ENCODE results near the gene KLRF1.

DNA sequence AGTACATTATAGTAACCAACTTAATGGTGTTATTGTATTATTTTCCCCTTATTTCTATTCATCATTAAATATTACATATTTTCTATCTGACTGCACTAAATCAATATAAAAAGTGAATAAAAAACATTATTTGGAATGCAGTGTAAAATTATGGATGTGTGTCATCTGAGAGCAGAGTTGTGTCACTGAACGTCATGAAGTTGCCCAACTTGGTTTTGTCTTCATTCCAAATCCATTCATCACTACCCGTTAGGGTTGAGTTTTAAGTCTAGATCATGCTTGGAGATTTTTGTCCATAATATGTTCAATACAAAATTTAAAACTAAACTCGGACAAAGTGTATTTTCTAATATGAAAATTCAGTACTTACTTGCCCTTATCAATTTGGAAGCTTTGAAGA lies 16.1 kb downstream of the KLRF1 start:
- TF ChIP-seq POLR2A (IDR thresholded peaks at IDR 0.05): no peak
- TF ChIP-seq, protein P1, sequence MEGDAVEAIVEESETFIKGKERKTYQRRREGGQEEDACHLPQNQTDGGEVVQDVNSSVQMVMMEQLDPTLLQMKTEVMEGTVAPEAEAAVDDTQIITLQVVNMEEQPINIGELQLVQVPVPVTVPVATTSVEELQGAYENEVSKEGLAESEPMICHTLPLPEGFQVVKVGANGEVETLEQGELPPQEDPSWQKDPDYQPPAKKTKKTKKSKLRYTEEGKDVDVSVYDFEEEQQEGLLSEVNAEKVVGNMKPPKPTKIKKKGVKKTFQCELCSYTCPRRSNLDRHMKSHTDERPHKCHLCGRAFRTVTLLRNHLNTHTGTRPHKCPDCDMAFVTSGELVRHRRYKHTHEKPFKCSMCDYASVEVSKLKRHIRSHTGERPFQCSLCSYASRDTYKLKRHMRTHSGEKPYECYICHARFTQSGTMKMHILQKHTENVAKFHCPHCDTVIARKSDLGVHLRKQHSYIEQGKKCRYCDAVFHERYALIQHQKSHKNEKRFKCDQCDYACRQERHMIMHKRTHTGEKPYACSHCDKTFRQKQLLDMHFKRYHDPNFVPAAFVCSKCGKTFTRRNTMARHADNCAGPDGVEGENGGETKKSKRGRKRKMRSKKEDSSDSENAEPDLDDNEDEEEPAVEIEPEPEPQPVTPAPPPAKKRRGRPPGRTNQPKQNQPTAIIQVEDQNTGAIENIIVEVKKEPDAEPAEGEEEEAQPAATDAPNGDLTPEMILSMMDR (IDR thresholded peaks at IDR 0.05): no peak

All from lower leg skin (tissue), 3 donors.